Fibroblast of peridontal ligament (primary cell): ENCODE measurements around the gene SALL3.
"Not testable (repeated sequence)": the region's sequence is repeated elsewhere in the genome, so short reads cannot be mapped to it uniquely, and the experiment has no call there.

Source experiments
- DNase-seq: peaks from one replicate; pipeline ENCODE4 v3.0.0-alpha.2; 2010; ENCODE audit errors: extremely low read depth

SALL3 gene

GRCh38 chr18:78979730-78980278, at the start of gene SALL3:
Gene SALL3 (plus strand): TSS chr18:78979818. CDS start chr18:78980275, 457 bp downstream.
- DNase-seq: no peak

- DNase-seq: no peak
Observed at GRCh38 chr18:78932281-78932680, 47.3 kb upstream of the SALL3 start.

GRCh38 chr18:78934003-78934402, 45.6 kb upstream of the SALL3 start:
- no peak for DNase-seq

GRCh38 chr18:78934551-78935225, 44.9 kb upstream of the SALL3 start:
- DNase-seq: no peak

- no peak for DNase-seq
Observed at GRCh38 chr18:78935406-78935805, 44.2 kb upstream of the SALL3 start.

- DNase-seq: no peak
Observed at GRCh38 chr18:78936251-78937005, 43.2 kb upstream of the SALL3 start.

GRCh38 chr18:78937166-78937565, 42.5 kb upstream of the SALL3 start:
- DNase-seq: no peak

GRCh38 chr18:78939105-78939504, 40.5 kb upstream of the SALL3 start:
- no peak for DNase-seq

GRCh38 chr18:78939734-78940494, 39.7 kb upstream of the SALL3 start:
- no peak for DNase-seq

- DNase-seq: not testable (repeated sequence)
Observed at GRCh38 chr18:78942236-78942635, 37.4 kb upstream of the SALL3 start.

- no peak for DNase-seq
Observed at GRCh38 chr18:78945628-78946027, 34.0 kb upstream of the SALL3 start.

- DNase-seq: no peak
Observed at GRCh38 chr18:78947291-78947690, 32.3 kb upstream of the SALL3 start.

GRCh38 chr18:78948221-78948620, 31.4 kb upstream of the SALL3 start:
- DNase-seq: no peak

- DNase-seq: no peak
Observed at GRCh38 chr18:78948707-78949106, 30.9 kb upstream of the SALL3 start.

- no peak for DNase-seq
Observed at GRCh38 chr18:78949216-78949615, 30.4 kb upstream of the SALL3 start.

- DNase-seq: no peak
Observed at GRCh38 chr18:78950386-78950785, 29.2 kb upstream of the SALL3 start.

GRCh38 chr18:78953566-78953965, 26.1 kb upstream of the SALL3 start:
- DNase-seq: no peak

- DNase-seq: no peak
Observed at GRCh38 chr18:78955051-78955450, 24.6 kb upstream of the SALL3 start.

- DNase-seq: no peak
Observed at GRCh38 chr18:78957140-78957539, 22.5 kb upstream of the SALL3 start.

GRCh38 chr18:78960709-78961108, 18.9 kb upstream of the SALL3 start:
- no peak for DNase-seq

- DNase-seq: no peak
Observed at GRCh38 chr18:78962098-78962497, 17.5 kb upstream of the SALL3 start.

GRCh38 chr18:78964727-78965126, 14.9 kb upstream of the SALL3 start:
- not testable (repeated sequence) for DNase-seq
